IPS-18c (cell line): ENCODE measurements around the gene MYNN.

Source experiments
- H3K4me3 ChIP-seq: 2 replicates; pipeline ENCODE4 v1.7.0; 2013; ENCODE audit warnings: low read depth, mild to moderate bottlenecking, low read length, moderate library complexity; ENCODE audit not compliant: insufficient read depth
- H3K9me3 ChIP-seq: one replicate; pipeline ENCODE4 v1.6.1; 2013; ENCODE audit warnings: mild to moderate bottlenecking, low read length, moderate library complexity; ENCODE audit not compliant: control insufficient read depth, insufficient read depth

MYNN gene

DNA sequence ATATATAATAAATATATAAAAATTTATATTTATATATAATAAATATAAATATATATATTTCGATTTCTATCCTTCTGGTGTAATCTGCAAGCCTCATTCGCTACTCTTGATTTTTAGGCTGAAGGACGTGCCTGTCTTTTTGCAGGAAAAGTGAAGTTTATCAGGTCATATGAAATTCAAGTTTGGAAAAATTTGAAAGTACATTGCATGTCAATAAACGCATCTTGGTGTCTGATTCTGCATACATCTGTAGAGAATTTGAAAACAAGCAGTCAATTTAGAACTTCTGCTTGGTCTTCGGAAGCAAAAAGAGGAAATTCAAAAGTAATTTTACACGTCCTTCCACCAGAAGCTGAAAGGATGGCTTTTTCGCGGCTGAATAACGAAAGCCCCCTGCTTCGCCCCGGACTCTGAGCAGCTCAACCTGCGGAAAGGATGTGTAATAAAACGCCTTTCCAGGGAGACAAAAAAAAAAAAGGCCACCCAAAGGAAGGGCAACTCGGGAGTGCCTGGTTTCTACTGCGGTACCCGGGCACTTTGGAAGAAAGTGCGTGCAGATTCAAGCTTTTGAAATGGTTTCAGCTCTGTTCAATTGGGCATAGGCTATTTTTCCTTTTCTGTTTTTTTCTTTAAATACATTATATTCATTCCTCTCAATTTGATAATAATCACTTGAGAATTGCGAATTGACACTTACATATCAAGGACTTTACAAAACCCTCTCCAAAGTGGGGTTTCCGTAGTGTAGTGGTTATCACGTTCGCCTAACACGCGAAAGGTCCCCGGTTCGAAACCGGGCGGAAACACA, 1.5 kb upstream of the MYNN start:
- Histone ChIP-seq H3K4me3 (peak overlapping the region; percentile 85), H3K9me3 (no peaks in the 10 kb centered on the region)

DNA sequence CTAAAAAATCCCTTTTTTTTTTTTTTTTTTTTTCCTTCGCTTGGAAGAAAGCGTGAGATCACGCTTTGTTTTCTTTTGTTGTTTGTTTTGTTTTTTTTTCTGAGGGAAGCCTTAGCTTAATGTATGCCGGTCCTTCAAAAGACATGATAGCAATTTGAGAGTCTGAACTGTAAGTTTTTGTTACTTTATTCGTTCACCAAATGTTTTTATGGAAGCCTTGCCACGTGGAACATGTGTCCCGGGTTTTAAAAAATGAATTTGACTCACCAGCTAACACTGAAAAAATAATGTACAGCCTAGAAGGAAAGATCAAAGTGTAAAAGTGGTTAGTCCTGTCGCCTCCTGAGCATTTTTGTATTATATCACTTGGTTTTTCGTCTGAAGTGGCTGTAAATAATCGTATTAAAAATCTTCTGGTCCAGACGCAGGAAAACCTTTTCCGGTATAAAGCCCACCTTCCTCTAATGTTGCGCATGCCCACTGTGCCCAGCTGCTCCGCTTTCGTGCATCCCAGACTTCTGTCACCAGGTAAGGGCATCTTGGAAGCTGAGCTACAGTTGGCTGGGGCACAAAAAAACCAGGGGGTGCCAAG, 795 bp upstream of the MYNN start:
- Histone ChIP-seq H3K4me3 (peak overlapping the region; percentile 85), H3K9me3 (no peaks in the 10 kb centered on the region)

DNA sequence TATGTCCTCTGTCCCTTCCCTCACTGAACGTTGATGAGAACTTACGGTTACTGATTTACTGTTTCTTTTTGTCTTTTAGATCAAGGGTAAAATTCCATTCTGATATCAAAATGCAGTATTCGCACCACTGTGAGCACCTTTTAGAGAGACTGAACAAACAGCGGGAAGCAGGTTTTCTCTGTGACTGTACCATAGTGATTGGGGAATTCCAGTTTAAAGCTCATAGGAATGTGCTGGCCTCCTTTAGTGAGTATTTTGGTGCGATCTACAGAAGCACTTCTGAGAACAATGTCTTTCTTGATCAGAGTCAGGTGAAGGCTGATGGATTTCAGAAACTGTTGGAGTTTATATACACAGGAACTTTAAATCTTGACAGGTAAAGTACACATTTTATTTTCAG, 990 bp downstream of the MYNN start:
- Histone ChIP-seq H3K4me3 (peak overlapping the region; percentile 85), H3K9me3 (no peaks in the 10 kb centered on the region)

DNA sequence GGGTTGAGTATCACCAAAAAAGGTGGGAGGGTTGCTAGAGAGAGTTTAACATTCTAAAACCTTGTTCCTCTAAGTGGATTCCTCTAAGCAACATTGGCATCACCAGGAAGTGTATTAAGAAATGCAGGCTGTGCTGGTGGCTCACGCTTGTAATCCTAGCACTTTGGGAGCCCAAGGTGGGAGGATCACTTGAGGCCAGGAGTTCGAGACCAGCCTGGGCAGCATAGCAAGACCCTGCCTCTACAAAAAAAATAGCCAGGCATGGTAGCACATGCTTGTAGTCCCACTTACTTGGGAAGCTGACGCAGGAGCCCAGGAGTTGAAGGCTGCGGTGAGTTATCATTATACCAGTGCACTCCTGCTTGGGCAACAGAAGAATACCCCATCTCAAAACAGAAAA, 4.6 kb downstream of the MYNN start:
- no peaks in the 10 kb centered on the region for H3K9me3 ChIP-seq

DNA sequence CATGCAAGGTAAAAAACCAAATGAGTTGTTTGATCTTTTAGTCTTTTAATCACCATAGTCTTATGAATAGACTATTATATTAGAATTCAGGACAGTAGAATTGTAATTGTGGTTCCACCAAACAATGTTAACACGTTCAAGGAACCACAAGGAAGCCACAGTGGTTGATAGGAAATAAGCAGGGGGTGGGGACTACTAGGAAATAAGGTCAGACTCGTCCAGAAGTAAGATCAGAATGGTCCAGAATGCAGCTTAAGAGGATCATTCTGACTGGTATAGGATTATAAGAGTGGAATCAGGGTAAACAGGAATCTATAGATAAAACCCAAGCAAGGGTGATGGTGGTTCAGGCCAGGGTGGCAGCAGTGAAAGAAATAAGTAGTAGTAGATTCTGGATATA, 7.5 kb downstream of the MYNN start:
- no peaks in the 10 kb centered on the region for H3K9me3 ChIP-seq
- H3K4me3 ChIP-seq, result no peak overlapping the region

More for the DNA sequence above, 4.6 kb downstream of the MYNN start:
- H3K4me3 ChIP-seq, result no peak overlapping the region

DNA sequence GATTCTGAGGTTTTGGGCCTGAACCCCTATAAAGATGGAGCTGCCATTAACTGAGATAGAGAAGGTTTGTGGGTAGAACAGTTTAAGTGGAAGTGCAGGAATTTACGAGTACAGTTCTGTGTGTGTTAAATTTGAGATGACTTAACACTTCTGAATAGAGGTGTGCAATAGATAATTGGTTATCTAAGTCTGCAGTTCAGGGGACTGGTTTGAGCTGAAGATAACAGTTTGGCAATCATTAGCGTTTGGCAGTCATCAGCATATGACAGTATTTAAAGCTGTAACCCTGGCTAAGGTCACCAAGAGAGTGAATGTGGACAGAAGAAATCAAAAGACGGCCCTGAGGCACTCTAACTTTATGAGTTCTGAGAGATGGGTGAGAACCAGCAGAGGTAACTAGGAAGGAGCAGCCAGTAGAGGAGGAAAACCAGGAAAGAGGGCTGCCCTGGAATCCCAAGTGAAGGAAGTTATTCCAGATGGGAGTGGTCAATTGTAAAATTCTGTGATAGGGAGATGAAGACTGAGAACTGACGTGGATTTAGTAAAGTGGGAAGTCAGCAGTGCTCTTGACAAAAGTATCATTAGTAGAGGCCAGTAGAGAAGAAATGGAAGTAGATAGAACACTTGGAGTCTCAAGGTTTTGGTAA, 8.1 kb downstream of the MYNN start:
- no peaks in the 10 kb centered on the region for H3K9me3 ChIP-seq
- no peak overlapping the region for H3K4me3 ChIP-seq

DNA sequence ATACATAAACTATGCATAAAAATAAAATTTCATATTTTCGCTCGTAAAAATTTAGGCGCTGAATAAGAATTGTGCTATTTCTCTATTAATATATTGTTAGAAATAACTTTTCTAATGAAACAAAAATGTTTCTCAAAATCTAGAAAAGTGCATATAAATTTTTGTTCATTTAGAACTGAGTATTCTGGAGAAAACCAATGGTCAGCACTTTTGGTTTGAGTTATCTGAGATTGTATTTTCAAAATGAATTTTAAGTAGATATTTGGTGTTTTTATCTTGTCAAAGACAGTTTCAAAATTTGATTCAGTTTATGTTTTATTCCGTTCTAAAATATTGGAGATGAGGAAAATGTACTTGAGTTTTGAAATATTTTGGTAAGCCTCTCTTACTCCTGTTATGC, 13.9 kb downstream of the MYNN start:
- no peaks in the 10 kb centered on the region for H3K9me3 ChIP-seq
- no peak overlapping the region for H3K4me3 ChIP-seq

DNA sequence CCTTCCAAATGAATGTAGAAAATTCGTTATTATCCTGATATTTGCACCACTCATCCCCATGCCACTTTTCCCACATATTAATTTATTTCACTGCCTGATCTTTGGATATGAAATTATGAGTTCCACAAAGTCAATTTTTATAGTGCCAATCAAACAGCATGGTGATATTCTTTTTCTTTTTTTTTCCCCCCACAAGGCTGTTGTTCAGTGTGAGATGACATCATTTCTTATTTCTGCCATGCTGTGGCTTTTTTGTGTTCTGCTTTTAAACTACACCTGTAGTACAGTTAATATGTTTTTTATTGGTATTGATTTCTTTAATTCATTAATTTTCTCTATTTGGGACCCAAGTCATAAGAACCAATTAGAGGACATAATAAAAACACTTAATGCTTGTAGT, 14.6 kb downstream of the MYNN start:
- no peak overlapping the region for H3K4me3 ChIP-seq
- no peaks in the 10 kb centered on the region for H3K9me3 ChIP-seq

DNA sequence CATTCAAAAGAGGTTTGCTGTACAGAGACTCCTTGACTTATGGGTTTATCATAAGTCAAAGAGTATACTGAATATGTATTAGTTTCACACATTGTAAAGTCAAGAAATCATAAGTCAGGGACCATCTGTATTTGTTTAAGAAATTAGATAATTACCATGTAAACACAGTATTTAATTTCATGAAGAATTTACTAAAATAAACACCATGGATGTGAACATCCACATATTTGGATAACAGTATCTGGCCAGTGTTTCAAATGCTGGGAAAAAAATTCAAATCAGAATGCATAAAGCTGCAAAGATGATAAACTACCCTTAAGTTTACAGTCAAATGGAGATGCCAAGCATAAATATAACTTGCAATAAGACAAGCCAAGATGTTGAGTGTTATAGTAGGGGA, 17.0 kb downstream of the MYNN start:
- no peak overlapping the region for H3K4me3 ChIP-seq
- no peaks in the 10 kb centered on the region for H3K9me3 ChIP-seq

DNA sequence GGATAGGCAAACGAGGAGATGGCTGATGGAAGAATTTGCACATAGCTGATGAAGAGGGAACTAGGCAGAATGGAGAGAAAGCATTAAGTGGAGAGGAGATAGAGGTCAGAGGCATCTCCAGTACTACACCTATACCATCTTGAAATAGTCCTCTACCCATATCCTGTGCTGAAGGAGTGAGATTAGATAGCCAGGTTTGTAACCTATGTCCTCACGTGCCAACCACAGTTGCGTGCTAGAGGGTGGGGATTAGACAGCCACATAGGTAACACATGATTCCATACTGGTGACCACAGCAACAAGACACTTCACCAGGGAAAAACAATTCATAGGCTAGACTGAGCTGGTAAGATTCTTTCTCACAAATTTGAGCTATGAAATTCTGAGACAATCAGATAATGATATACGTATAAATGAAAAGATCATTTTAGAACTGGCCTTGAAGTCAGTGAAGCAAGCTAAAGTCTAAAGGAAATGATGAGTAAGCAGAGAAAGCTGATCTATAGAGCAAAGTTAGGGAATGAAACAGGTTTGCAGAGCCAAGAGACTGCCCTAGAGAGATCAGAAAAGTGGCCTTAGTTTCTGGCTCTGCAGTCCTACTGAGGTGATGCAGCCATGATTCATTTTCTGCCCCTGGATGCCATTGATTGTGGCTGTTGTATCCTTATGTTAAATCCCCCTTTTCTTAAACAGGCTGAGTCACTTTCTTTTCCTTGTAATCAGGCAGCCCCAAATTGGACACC, 17.7 kb downstream of the MYNN start:
- H3K4me3 ChIP-seq, result no peak overlapping the region

DNA sequence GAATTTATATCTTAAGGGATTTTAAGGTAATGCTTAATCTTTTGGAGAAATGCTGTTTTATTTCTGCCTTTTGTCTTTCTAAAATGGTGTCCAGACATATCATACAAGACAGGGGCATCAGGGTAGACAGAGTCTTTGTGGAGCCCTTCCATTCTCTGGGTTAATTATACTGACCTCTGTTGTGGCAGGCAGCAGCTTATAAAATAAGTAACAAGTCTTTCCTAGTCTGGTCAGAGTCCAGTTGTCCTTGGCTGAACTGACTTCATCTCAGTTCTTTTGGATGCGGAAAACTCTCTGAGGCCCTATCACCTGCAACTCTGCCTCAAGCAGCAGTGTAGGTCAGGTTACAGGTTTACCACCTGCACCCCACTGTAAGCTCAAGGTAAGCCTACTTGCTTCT, 19.2 kb downstream of the MYNN start:
- Histone ChIP-seq H3K9me3 (no peaks in the 10 kb centered on the region), H3K4me3 (no peak overlapping the region)

More for the DNA sequence above, 17.7 kb downstream of the MYNN start:
- H3K9me3 ChIP-seq, result no peaks in the 10 kb centered on the region

DNA sequence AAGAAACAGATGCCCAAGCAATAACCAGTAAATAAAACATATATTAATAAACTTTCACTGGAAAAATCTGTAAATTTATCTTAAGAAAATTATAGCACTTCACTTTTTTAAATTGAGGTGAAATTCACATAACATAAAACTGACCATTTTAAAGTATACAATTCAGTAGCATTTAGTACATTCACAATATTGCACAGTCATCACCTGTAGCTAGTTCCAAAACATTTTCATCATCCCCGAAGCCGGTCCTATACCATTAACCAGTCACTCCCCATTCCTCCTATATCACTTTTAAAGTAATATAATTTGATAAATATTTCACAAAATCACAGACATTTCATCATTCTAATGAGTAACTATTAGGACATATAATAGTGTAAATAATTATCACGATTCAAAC, 31.5 kb downstream of the MYNN start:
- no peaks in the 10 kb centered on the region for H3K9me3 ChIP-seq
- H3K4me3 ChIP-seq, result no peak overlapping the region

DNA sequence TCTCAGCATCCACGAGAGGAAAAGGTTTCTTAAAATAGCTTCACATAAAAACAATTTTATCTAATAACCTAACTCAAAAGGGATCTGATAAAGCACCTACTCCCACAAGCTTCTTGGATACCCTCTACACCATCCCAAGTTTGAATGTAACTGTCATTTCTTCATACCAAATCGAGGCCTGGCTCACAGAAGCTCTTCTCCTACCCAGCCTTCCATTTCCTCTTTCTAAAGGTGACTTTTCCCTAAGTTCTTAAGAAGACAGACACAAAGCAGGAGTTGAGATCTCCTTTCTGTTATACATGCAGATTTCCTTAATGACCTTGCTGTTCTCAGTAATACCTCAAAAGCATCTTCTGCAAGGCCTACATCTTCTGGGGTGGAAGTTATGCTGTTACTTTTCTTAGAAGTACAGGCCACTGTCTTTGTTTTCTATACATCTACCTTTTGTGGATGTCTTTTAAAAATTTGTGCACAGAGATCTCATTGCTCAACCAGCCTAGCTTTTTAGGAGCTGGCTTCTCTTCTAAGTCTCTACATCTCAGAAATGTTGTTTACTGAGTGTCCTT, 36.1 kb downstream of the MYNN start:
- Histone ChIP-seq H3K9me3 (peaks cover 2% of the 10 kb centered on the region), H3K4me3 (no peak overlapping the region)

DNA sequence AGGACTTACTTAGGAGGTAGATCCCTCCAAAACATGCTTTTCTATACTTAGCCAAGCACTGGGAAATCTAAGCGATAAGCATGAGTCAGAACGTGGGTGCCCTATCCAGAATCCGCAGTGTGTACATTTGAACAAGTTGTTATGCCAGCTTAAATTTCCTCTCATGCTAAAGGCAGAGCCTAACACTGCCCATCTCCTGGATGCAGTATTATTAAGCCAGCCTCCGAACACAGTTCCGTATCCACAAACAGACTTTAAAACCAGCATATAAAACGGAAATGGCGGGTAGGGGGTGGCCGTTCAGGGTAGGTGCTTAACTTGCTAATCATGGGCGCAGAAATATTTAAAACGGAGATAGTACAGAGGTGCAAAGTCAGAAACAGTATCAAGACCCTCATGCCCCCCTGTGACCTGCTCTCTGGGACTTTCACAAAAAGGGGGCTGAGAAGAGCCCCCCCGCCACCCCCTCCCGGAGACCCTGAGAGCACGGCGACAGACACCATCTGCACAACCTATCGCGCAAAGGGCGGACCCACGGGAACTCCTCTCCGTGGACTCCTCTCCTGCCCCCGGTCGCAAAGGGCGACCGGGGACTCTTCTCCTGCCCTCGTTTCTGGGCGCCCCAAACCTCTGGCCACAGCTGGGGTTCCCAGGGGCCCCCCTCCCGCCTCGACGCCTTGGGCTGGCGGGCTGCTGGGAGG, 38.6 kb downstream of the MYNN start:
- peaks cover 2% of the 10 kb centered on the region for H3K9me3 ChIP-seq
- H3K4me3 ChIP-seq, result peak overlapping the region; percentile 66; the same call in 1 of the 2 replicates

DNA sequence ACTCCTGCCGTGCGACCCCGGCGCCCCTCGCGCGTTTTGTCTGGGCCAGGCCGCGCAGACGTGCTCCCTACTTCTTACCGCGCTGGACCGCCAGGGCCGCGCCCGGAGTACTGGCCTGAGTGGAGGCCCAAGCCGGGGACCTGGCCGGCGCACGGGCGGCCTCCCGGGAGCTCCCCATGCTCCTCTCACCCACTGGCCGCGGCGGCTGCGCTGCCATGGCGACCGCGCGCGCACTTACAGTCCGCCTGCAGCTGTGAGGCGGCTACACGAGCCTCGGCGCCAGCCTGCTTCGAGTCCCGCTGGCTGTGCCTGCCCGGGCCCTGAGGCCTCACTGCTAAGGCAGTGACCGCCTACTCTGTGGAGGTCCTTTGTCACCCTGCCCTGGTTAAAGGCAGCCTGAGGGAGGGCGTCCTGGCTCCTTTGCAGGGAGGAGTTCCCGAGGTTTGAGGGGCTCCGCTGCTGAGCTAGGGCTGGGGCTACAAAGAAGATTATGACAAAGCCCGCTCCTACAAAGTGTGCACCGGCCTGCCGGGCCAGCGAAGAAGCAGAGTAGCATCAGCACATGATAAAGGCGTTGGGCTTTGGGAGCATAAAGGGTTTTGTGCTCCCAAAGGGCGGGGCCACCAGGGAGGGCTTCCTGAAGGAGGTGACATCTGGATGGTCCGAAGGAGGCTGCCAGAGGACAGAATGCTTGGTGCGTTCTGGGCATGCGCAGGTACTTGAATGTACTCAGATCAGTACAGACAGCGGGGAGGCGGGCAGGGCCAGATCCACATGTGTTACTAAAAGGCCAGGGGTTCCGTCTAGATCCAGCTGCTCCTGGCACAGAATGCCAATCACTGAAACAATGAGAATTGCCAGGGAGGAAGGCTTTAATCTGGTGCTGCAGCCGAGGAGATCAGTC, 39.4 kb downstream of the MYNN start, which contains the start of the genes LRRC34 and LRRIQ4:
Gene LRRC34, minus strand, starts transcription at position 573 of the 904 bp plus-strand sequence. Its CDS starts 356 bp downstream, at position 217.
Gene LRRIQ4, plus strand, starts transcription at position 539 of the 904 bp plus-strand sequence. CDS start 9,052 bp downstream, outside the sequence.
- Histone ChIP-seq H3K4me3 (peak within 1 kb of the TSS; percentile 66), H3K9me3 (peaks cover 2% of the 10 kb centered on the region)

DNA sequence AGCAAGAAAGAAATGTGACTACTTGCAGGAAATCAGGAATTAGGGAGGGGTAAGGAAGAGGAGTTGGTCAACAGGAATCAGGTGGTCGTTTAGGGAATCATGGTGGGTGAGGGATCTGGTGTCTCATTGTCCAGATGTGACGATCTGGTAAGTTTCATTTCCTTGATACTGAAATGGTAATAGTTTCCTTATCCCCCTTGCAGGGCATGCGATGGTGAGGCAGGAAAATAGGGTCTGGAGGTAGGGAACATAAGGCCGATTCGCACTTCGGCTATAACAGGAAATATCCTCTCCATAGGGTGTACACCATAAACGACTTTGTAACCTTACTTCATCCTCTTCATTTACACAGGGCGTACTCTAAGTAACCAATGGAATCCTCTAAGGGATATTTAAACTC, 40.1 kb downstream of the MYNN start:
- Histone ChIP-seq H3K9me3 (peaks cover 2% of the 10 kb centered on the region), H3K4me3 (peak overlapping the region; percentile 66; the same call in 1 of the 2 replicates)
